UCSD-AML1 (cell line): ENCODE measurements around the gene CENPT.

Source experiments
- DNase-seq: peaks from one replicate; lab custom pipeline; 2025; ENCODE audit not compliant: unreplicated experiment; lab: John Stamatoyannopoulos, UW

The CENPT gene

DNA sequence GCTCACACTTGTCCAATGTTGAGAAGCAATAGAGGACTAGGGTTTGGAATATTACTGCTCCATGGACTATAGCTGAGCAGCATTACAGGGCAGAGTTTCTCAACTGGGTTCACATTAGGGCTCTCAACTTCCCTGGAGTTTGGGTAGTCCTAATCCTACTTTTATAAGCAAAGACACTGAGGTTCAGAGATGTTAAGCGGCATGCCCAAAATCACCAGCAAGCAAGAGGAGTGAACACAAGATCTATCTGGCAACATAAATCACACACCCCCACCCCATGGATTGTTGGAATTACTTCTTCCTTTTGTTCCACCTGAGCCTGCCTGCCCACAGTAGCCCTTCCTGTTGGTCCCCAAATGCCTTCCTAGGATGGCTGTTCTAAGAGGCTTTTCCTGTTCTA is 35.6 kb downstream of the CENPT start:
- no peak for DNase-seq

DNA sequence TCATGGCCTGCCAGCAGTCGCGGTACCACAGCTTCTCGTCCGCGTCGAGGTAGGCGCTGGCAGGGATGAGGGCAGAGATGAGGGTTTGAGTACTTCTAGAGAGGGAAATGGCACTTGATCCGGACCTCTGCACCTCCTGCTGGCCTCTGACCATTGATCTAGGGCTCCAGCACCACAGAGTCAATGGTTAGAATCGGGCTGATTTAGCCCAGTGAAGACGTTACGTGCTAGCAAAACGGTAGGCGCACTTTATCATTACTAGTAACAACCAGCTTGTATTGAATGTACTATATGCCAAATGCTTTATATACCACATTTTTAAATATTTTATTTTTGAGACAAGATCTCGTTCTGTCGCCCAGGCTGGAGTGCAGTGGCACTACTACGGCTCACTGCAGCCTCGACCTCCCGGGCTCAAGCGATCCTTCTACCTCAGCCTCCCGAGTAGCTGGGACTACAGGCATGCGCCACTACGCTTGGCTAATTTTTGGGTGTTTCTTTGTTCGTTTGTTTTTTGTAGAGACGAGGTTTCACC is 40.3 kb downstream of the CENPT start:
- DNase-seq, result no peak

DNA sequence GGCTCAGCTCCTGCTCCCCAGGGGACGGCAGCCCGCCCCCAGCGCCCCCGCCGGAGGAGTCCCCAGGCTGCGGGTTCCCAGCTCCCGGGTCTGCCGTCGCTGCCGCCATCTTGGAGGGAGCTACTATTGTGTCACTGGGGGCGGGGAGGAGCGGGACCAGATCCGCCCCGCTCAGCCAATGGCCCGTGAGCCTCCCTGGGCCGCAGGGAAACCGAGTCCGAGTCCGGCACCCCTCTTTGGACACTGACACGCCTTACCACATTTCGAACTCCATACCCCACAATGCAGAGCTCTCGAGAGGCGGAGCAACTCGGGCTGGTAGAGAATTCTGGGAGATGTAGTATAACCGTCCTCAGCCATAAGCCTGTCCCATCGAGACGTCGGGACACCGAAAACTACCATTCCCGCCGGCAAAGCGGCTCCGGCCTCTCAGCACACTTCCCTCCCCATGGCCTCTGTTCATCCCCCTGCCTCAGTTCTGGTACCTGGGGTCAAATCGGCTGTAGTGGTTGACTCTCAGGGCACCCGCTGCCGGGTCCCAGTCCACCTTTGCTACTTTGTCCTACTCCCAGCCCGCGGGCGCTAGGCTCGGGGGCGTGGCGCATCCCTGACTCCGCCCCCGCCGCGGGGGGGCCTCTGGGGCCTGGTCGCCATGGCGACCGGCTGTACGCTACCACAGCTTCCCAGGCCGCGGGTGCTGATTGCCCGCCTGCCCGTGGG is 40.9 kb downstream of the CENPT start, which contains the start of the genes RANBP10 and TSNAXIP1:
RANBP10 (minus strand) TSS at position 133 of the 720 bp plus-strand sequence; CDS start at position 109, 24 bp downstream.
TSNAXIP1 (plus strand) TSS at position 462 of the 720 bp plus-strand sequence. CDS start 261 bp downstream, outside the sequence.
- peak; percentile 97 for DNase-seq

DNA sequence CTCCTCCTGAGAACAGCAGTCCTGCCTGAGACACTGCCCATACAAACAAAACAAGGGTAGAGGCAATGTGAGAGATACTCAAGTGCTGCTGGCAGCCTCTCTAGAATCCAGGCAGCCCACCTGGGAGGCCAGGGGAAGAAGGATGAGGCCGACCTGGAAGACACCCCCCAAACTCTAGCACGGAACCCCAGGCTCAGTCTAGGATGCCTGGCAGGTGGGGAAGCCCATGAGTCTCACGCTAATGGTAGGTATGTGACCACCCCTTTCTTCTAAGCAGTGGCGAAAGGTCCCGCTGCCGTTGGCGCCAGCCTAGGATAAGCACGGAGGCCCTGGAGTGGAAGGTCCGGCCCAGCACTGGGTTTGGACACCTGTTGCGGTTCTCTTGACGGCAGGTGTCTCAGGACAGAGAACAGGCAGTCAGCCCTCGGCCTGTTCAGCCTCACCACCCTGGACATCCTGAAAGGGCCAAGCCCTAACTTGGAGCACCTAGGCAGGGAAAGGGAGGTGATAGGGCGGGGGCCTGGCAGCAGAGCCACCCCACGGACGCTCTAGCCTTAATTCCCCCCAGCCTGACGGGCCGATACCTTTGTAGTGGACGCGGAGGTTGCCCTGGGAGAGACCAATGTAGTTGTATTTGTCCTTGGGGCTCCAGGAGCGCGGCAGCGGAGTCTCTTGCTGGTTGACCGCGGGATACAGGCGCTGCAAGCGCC is 41.6 kb downstream of the CENPT start:
- DNase-seq, result no peak

DNA sequence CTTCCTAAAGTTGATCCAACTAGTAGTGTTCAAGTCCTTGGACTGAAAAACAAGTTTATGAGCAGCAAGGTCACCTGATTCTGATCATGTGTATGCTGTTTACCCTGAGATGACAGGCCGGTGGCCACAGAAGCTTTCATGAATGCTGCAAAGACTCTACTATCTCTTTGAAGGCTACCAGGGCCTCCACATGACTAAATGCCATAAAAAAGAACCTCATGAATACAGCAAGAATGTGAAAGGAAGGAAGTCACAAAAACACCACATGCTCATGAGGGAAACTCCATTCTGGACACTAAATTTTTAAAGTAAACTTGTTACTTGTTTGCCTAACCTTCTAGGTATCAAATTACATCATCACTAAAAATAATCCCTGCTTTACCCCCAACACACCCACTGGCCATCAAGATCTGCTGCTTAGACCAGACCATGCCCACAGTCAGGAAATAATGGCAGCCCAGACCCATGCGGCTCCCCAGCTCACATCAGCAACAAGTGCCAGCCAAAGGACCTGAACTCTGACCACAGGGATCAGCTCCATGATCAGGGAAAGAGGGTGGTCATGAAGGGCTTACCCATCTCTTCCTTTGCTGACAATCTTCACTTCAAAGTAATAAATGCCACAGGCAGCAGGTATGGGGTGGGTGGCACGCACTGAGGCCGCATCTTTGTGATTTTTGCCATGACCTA is 42.5 kb downstream of the CENPT start:
- DNase-seq, result no peak

DNA sequence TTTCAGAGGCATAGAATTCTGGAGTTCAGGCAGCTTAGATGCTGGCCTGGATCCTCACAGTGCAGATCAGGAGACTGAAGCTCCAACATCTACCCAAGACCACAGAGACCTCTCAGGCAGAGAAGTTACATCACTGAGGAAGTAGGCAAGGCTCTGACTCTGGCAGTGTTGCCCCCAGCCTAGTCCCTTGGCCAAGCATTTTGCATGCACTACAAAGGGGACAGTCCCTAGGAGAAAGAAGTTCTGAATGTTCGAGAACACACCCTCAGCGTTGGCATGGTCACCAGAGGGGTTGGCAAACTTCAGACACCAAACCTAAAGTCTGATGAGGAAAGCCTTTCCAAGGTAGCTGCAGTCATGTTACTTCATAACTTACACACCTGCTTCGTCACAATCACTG is 43.6 kb downstream of the CENPT start:
- no peak for DNase-seq

DNA sequence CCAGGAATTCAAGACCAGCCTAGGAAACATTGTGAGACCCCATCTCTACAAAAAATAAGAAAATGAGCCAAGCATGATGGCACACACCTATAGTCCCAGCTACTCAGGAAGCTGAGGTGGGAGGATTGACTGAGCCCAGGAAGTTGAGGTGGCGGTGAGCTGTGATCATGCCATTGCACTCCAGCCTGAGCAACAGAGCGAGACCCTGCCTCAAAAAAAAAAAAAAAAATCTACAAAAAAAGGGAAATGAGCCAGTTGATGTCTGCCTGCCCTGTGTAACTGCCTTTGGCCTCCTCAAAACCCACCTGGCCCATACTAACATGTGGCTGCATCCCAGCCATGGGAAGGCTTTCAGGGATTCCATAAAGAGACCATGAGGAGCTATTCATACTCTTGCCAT is 45.6 kb downstream of the CENPT start:
- no peak for DNase-seq

DNA sequence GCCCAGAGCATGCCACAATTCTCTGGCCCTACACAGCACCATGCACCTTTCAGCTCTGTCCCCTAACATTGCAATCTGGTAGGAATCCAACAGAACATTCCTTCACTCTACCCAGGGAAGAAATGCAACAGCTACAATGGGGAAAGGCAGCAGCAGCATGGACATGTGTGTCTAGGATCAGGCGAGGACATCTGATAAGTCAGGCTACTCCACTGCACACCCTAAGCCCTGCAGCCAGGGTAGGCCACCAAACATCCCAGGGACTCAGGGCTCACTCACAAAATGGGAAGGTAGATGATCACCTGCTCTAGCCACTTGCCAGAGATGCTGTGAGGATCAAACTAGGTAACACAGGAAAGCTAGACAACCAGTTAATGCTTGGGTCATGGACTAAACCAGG is 46.3 kb downstream of the CENPT start:
- DNase-seq, result no peak

DNA sequence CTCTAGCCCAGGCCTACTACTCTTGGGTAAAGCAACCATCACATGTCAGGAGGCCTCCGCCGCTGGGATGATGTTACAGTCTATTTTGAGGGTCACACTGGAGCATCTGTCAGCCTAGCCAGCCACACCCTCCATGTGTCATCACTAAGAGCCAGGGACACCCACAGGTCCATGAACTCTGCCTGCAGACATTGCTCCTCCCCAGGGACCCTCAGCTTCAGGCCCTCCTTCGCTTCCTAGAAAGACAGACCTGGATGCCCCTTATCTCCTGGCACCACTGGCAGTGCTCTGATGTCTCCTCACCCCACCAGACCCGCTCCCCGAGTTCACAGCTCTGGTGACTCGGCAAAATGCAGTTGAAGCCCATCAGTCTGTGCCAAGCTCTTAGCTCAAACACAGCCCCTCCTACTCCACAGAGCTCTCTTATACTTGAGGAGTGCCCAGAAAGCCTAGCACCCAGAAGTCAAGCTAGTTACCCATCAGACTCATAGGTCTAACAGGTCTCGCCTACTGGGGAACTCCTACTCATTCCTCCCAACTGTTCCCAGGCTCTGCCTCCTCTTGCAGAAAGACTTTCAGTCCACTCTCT is 47.1 kb downstream of the CENPT start:
- DNase-seq, result no peak

DNA sequence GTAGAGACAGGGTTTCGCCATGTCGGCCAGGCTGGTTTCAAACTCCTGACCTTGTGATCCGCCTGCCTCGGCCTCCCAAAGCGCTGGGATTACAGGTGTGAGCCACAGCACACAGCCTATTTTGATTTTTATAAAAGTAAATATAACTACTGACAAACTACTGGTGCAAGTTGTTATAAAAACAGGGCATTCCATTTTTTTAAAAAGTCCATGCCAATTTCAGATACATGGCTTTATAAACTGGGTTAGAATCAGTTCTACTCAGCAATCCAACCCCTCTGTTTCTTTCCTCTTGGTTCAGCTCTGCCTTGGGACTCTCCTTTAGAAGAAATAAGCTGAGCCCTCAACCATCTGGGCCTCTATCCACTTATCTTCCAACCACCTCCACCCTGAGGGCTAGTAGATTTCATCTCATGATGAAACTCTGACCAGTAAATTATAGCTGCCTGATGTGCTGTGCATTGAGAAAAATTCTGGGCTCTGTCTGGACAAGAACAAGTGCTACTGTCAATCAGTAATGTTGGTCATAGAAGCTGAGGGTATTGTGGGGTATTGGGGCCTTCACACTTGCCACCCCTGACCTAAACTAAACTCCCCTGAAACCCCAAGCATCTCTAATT is 51.3 kb downstream of the CENPT start:
- no peak for DNase-seq

DNA sequence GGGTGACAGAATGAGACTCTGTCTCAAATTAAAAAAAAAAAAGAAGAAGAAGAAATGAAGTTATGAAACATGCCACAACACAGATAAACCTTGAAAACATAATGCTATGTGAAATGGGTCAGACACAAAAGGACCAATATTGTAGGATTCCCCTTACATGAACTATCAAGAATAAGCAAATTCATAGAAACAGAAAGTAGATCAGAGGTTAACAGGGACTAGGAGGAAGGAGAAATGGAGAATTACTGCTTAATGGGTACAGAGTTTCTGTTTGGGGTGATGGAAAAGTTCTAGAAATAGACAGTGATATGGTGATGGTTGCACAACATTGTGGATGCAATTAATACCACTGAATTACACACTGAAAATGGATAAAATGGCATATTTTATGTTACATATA is 57.4 kb downstream of the CENPT start:
- DNase-seq, result no peak

DNA sequence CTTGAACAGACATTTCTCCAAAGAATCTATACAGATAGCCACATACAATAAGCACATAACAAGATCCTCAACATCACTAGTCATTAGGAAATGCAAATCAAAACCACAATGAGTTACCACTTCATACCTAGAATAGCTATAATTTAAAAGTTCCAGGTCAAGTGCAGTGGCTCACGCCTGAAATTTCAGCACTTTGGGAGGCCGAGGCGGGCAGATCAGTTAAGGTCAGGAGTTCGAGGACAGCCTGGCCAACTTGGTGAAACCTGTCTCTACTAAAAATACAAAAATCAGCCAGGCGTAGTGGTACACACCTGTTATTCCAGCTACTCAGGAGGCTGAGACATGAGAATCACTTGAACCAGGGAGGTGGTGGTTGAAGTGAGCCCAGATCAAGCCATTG is 61.0 kb downstream of the CENPT start:
- no peak for DNase-seq

DNA sequence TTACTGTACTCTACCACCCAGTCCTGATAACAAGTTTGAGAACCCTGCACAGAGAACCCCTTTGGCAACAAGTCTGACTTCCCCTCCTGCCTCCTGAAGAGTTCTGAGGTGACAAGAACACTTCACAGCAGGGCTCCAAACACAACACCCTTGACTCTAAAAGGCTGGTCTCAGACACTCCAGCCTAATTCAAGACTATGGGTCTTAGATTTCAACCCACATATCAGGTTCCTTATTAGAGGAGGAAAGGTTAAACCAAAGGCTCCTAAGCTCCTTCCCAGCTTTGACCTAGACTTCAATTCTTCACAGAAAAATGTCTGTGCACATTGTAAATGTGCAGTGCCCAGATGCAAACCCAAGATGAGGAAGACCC is 64.2 kb downstream of the CENPT start:
- no peak for DNase-seq

DNA sequence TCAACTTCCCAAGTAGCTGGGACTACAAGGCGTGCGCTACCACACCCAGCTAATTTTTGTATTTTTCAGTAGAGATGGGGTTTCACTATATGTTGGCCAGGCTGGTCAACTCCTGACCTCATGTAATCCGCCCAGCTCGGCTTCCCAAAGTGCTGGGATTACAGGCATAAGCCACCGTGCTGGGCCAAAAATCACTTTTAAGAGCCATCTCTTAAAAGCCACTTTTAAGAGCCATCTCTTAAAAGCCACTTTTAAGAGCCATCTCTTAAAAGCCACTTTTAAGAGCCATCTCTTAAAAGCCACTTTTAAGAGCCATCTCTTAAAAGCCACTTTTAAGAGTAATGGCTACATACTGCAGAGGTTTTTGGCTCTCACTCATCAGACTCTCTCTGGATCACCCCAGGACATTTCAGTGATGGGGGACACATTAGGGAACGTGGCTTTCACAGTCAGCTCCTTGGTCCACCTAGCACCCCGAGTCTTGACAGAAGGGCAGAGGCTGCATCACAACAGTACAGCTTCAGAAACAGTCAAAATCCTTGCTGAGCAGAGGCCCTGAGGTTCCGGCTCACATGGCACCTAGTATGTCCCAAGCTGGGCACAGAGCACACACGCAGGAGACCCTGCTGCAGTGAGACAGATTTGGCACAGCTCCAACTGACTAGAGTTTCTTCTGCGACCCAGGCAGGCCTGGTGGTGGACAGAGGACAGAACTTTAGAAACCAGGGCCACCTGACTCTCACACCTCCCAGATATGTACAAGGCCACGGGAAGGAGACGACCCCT is 64.7 kb downstream of the CENPT start:
- DNase-seq, result no peak

DNA sequence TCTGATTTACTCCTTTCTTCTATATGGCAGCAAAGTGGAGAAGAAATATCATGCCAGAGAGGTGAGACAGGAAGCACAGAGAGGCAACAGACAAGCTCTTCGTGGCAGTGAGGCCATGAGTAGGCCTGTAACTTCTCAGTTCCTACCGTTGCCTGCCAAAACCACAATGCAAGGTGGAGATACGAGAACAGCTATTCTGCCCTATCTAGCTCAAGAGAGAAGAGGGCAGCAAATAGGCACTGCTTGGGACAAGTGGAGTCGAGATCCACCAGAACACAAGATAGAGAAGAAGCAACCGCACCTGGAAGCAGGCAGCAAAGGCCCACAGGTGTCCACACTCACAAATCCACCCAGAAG is 66.0 kb downstream of the CENPT start:
- no peak for DNase-seq

DNA sequence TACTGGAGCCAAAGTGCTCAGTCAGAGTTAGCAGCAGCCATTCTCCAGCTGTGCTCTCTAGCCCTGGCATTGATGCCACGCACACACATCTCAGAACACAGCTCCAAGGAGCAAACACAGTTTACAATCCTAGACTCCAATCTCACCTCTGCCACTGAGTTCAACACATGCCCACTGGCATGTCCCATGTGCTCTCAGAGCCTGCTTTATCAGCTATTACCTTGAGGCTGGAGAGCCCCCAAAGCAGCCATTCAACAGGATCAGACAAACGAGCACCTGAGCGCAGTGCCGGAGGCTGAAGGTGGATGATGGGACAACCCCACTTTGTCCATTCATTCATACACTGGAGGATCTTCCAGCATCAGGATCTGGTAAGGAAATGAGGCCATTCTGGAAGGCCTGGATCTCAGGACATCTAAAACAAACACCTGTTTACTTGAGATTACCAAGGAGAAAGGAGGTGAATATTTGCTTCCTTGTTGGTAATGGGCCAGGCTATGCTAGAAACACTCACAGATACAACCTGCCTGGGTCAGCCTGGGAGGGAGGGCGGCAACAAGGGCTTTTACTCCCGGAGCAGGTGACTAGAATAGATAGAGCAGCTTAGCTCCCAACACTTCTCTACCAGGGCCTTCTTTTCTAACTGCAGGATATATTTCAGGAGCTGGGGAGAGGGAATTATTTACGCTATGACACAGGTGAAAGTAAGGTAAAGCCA is 66.5 kb downstream of the CENPT start:
- no peak for DNase-seq

DNA sequence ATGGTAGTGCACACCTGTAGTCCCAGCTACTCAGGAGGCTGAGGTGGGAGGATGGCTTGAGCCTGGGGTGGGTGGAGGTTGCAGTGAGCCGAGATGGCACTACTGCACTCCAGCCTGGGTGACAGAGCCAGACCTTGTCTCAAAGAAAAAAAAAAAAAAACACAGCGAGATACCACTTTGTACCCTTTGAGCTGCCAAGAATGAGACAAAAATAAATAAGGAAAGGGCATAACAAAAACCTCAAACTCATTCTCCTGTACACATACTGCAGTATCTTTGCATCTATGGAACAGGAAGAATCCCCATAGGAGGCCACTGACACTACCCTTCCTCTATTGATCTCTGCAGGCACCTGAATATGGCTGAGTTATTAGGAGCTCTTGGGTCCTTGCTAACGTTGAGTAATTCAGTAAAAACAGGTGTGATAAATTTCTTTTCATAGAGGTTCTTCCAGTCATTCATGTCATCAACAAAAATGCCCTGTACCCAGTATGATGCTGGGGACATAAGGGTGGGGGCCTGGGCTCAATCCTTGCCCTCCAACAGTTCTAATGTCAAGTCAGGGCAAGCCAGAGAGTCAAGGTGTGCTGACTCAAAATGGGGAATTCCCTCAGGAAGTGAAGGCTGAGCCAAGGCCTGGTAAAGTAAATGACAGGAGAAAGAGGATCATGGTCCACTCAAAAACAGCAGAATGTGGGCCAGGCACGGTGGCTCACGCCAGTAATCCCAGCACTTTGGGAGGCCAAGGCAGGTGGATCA is 68.1 kb downstream of the CENPT start:
- DNase-seq, result no peak
